ENCODE data around the gene BLOC1S1.

- TF ChIP-seq CTCF (IDR thresholded peaks at IDR 0.05) (no peak), POLR2A (IDR thresholded peaks at IDR 0.05) (no peak)
Measured at GRCh38 chr12:55703901-55704761, 11.7 kb upstream of the BLOC1S1 start.
